Neural cell (in vitro differentiated cells): ENCODE data around the gene PRG3. TPM values are rescaled to one million over a fixed set of nuclear protein-coding genes. Genes with fewer than 3 reads are reported as not detected.

Experiments
- H2AFZ ChIP-seq: fragments of 200-600, 300-800 bp; sonication (generic), shearing (Covaris generic); 2 replicates; pipeline ENCODE4 v1.6.0; 2014; ENCODE audit warnings: low read depth, mild to moderate bottlenecking, antibody characterized with exemption, low read length, moderate library complexity
- H3F3A ChIP-seq: fragments of 200-600 bp; shearing (Covaris generic); 2 replicates; pipeline ENCODE4 v1.6.1; 2016; ENCODE audit warnings: mild to moderate bottlenecking, moderate library complexity, mixed read lengths, antibody characterized with exemption, low read length; ENCODE audit not compliant: insufficient read depth, poor library complexity, severe bottlenecking
- H3K27ac ChIP-seq: fragments of 200-600, 300-800 bp; sonication (generic), shearing (Covaris generic); 2 replicates; pipeline ENCODE4 v1.5.1; 2014; ENCODE audit warnings: mild to moderate bottlenecking, low read length, moderate library complexity
- H3K27me3 ChIP-seq: fragments of 300-800, 200-600 bp; sonication (generic), shearing (Covaris generic); 2 replicates; pipeline ENCODE4 v1.6.0; 2014; ENCODE audit warnings: mild to moderate bottlenecking, low read depth, low read length, moderate library complexity; ENCODE audit not compliant: insufficient read depth
- H3K36me3 ChIP-seq: fragments of 300-800, 200-600 bp; sonication (generic), shearing (Covaris generic); 2 replicates; pipeline ENCODE4 v1.5.1; 2014; ENCODE audit warnings: mild to moderate bottlenecking, antibody characterized with exemption, low read length, moderate library complexity; ENCODE audit not compliant: insufficient read depth
- H3K4me2 ChIP-seq: fragments of 300-800, 200-600 bp; sonication (generic), shearing (Covaris generic); 2 replicates; pipeline ENCODE4 v1.6.0; 2014; ENCODE audit warnings: mild to moderate bottlenecking, low read length
- H3K4me3 ChIP-seq: fragments of 300-800, 200-600 bp; sonication (generic), shearing (Covaris generic); 2 replicates; pipeline ENCODE4 v1.5.1; 2014; ENCODE audit warnings: mild to moderate bottlenecking, low read length, moderate library complexity
- H3K79me2 ChIP-seq: fragments of 200-600 bp; shearing (Covaris generic); replicated peaks from 2 replicates; pipeline ENCODE4 v1.6.0; 2014; ENCODE audit warnings: mild to moderate bottlenecking, low read length, moderate library complexity; ENCODE audit not compliant: insufficient read depth
- H3K9ac ChIP-seq: fragments of 300-800, 200-600 bp; sonication (generic), shearing (Covaris generic); 2 replicates; pipeline ENCODE4 v1.6.1; 2016; ENCODE audit warnings: mild to moderate bottlenecking, low read length, mixed read lengths
- H3K9me2 ChIP-seq: fragments of 200-600 bp; shearing (Covaris generic); 2 replicates; pipeline ENCODE4 v1.6.1; 2016; ENCODE audit warnings: mild to moderate bottlenecking, low read length, mixed read lengths; ENCODE audit not compliant: insufficient read depth
- H3K9me3 ChIP-seq: fragments of 200-600, 300-800 bp; sonication (generic), shearing (Covaris generic); 2 replicates; pipeline ENCODE4 v1.6.1; 2016; ENCODE audit warnings: mild to moderate bottlenecking, mixed run types, low read length, moderate library complexity, mixed read lengths
- H4K20me1 ChIP-seq: fragments of 200-600 bp; shearing (Covaris generic); 2 replicates; pipeline ENCODE4 v1.6.1; 2016; ENCODE audit warnings: mild to moderate bottlenecking, mixed run types; ENCODE audit not compliant: insufficient read depth
- CTCF ChIP-seq: fragments of 450-650 bp; IDR thresholded peaks from 2 replicates; pipeline ENCODE4 v1.5.1; 2014; ENCODE audit warnings: antibody characterized with exemption, mild to moderate bottlenecking, moderate library complexity; ENCODE audit not compliant: poor library complexity, severe bottlenecking
- EP300 ChIP-seq: fragments of 450-650 bp; conservative IDR thresholded peaks from 2 replicates; pipeline ENCODE4 v1.6.1; 2014; ENCODE audit warnings: antibody characterized with exemption, mild to moderate bottlenecking, moderate library complexity; ENCODE audit not compliant: poor library complexity, severe bottlenecking
- EZH2 ChIP-seq: fragments of 200-600, 300-800 bp; shearing (Covaris generic), sonication (generic); IDR thresholded peaks from 2 replicates; pipeline ENCODE4 v1.6.1; 2014; ENCODE audit warnings: antibody characterized with exemption, low read length, borderline replicate concordance, mild to moderate bottlenecking; ENCODE audit not compliant: insufficient read depth, poor library complexity, severe bottlenecking
- MXI1 ChIP-seq: fragments of 450-650 bp; conservative IDR thresholded peaks from 2 replicates; pipeline ENCODE4 v1.6.1; 2014; ENCODE audit warnings: antibody characterized with exemption, mild to moderate bottlenecking; ENCODE audit not compliant: poor library complexity, severe bottlenecking
- POLR2AphosphoS5 ChIP-seq: IDR thresholded peaks from 2 replicates; pipeline ENCODE4 v1.6.1; 2012
- RAD21 ChIP-seq: fragments of 450-650 bp; conservative IDR thresholded peaks from 2 replicates; pipeline ENCODE4 v1.6.1; 2014; ENCODE audit warnings: antibody characterized with exemption, mild to moderate bottlenecking, moderate library complexity
- REST ChIP-seq: IDR thresholded peaks from 2 replicates; pipeline ENCODE4 v1.6.1; 2012; ENCODE audit warnings: borderline replicate concordance
- SMC3 ChIP-seq: fragments of 450-650 bp; conservative IDR thresholded peaks from 2 replicates; pipeline ENCODE4 v1.6.1; 2014; ENCODE audit warnings: antibody characterized with exemption, mild to moderate bottlenecking, moderate library complexity; ENCODE audit not compliant: poor library complexity
- TAF1 ChIP-seq: IDR thresholded peaks from 2 replicates; pipeline ENCODE4 v1.6.1; 2012; ENCODE audit warnings: low read depth
- polyA plus RNA-seq: library from polyadenylated mRNA; depleted of rRNA; stranded (reverse); fragments of >200 nt; gene quantifications from 2 replicates; pipeline ENCODE4 v1.2.3, GENCODE V29; 2014

PRG3 gene
- polyA plus RNA-seq, 1 donor from 2014 or later, result not detected

GRCh38 chr11:57348636-57349313 lies 32.2 kb downstream of the PRG3 start:
- Histone ChIP-seq H3K27me3 (no peaks in the 10 kb centered on the region), H3K79me2 (no peaks in the 10 kb centered on the region), H2AFZ (no peak overlapping the region), H3K9me3 (no peaks in the 10 kb centered on the region), H3K36me3 (no peaks in the 10 kb centered on the region), H3K9me2 (no peaks in the 10 kb centered on the region), H3F3A (no peaks in the 10 kb centered on the region), H3K4me3 (no peak overlapping the region), H3K27ac (no peak overlapping the region), H3K9ac (no peak overlapping the region), H4K20me1 (no peaks in the 10 kb centered on the region), H3K4me2 (no peak overlapping the region)
- TF ChIP-seq REST (no peak), MXI1 (no peak), POLR2AphosphoS5 (no peak), EP300 (no peak), RAD21 (no peak), CTCF (no peak), SMC3 (no peak), TAF1 (no peak), EZH2 (no peak)

DNA sequence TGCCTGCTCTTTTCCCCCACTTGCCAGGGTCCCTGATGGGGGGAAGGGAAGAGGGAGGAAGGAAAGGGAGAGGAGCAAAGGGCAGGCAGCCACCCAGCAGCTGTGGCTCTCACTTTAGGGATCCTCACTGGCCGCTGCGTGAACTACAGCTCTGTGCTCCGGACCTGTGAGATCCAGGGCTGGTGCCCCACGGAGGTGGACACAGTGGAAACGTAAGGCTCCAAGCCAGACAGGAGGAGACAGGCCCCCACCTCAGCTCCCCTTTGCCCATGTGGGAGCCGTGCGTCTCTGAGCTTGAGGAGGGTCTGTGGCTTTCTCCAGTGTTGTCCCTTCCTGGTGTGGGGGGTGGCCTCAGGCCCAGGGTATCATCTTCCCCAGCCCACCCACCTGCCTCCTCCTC lies 32.9 kb downstream of the PRG3 start:
- Histone ChIP-seq H3K4me2 (no peak overlapping the region), H3K4me3 (no peak overlapping the region), H2AFZ (no peak overlapping the region), H3K27ac (no peak overlapping the region), H3K79me2 (no peaks in the 10 kb centered on the region), H3K9ac (no peak overlapping the region), H4K20me1 (no peaks in the 10 kb centered on the region), H3F3A (no peaks in the 10 kb centered on the region), H3K36me3 (no peaks in the 10 kb centered on the region), H3K27me3 (no peaks in the 10 kb centered on the region), H3K9me3 (no peaks in the 10 kb centered on the region), H3K9me2 (no peaks in the 10 kb centered on the region)
- TF ChIP-seq MXI1 (no peak), POLR2AphosphoS5 (no peak), REST (no peak), RAD21 (no peak), EP300 (no peak), SMC3 (no peak), EZH2 (no peak), TAF1 (no peak), CTCF (no peak)
